Measurements from ENCODE around the gene CARD16.
"Not testable (repeated sequence)": the region's sequence is repeated elsewhere in the genome, so short reads cannot be mapped to it uniquely, and the experiment has no call there.

The CARD16 gene

DNA sequence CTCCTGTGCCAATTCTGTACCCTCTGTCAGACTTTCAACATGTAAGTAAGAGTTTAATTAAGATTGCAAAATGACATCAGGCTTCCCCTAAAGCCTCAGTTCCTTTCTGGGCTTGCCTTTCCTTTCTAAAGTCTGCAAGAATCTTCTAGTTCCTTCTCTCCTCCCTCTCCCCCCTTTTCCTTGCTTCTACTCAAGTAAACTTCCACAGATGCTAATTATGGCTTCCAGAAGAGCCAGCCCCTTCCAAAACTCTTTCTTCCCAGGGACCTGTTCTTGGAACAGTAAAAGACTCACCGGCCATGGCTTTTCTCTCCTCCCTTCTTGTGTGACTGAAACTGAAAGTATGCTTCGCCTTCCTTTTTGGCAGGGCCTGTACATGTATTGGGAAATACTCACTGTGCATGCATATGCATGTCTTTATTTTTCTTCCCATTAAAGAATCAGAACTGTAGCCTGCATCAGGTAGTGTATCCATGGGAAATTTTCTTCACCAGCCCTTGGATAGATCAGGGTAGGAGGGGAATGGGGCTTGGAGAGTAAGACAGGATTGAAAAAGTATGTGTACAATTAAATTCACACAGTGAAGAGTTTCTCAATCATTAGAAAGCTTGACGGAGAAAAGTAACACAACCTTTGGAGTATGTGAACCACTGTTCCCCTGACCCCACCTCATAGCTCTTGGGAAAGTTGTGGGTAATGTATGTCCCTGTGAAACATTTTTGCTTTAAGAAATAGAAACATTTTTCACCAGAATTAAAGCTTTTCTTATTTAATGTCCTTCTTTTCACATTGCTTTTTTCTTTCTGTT, 10.1 kb downstream of the CARD16 start, which contains the start of gene CASP1:
Gene CASP1 (minus strand): TSS at position 332 of the 808 bp plus-strand sequence. CDS start 31 bp downstream, at position 301.
- H3K4me3 ChIP-seq, result peak within 1 kb of the TSS; percentile 38; the same call in 1 of the 2 replicates
- no peaks in the 10 kb centered on the region for H3K36me3 ChIP-seq (ENCODE audit: insufficient read depth, low read length)
- H3K9me3 ChIP-seq (ENCODE audit: low read depth, low read length), result no peaks in the 10 kb centered on the region
- H3K27ac ChIP-seq, result no peak within 1 kb of the TSS
- no peak within 1 kb of the TSS for H3K9ac ChIP-seq (ENCODE audit: insufficient read length)
- no peak for DNase-seq (ENCODE audit: low read depth, low spot score)
- no peak for TF ChIP-seq POLR2AphosphoS5 (IDR thresholded peaks at IDR 0.05; ENCODE audit: borderline replicate concordance, low read depth, low read length)
- no peak for TF ChIP-seq EZH2 (IDR thresholded peaks at IDR 0.05)
- TF ChIP-seq FOXP2 (optimal IDR thresholded peaks at IDR 0.05; ENCODE audit: control extremely low read depth, extremely low read length, insufficient read depth), result no peak

DNA sequence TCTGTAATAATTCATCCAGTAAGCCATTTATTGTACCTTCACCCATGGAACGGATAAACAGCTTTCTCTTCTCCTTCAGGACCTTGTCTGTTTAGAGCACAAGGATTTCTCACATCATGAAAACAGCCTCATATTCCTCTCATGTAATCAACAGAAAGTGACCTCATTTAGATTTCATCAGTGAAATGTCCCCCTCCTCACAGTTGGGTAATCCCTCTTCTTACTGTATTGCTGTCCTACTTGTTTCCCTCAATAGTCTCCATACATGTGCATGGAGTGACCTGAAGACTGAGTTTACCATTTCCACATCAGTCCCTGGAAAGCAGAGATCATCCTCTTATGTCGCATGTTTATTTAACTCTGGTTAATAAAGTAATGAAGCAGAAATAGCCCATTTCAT, 10.7 kb downstream of the CARD16 start:
- H3K27ac ChIP-seq; H3K4me3 ChIP-seq; H3K36me3 ChIP-seq (ENCODE audit: insufficient read depth, low read length); DNase-seq (ENCODE audit: low read depth, low spot score); H3K9ac ChIP-seq (ENCODE audit: insufficient read length); H3K9me3 ChIP-seq (ENCODE audit: low read depth, low read length): not testable (repeated sequence)

DNA sequence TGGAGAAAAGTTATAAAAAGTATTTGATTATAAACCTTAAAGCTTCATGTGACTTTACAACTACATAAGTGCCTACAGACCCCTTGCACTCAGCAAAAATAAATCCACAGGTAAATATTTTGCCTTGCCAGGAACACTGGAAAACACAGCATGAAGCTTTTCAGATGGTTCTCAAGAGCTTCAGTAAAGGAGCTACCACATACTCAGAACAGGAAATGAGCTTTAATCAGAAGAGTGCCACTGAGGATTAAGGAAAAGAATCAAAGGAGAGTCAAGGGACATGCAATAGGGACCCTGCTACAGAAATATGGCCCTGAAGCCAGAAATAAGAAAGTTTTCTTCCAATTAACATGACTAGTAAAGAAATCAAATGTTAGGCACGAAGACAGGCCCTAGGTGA, 11.4 kb downstream of the CARD16 start:
- TF ChIP-seq POLR2AphosphoS5 (IDR thresholded peaks at IDR 0.05; ENCODE audit: borderline replicate concordance, low read depth, low read length) (no peak), EZH2 (IDR thresholded peaks at IDR 0.05) (no peak), FOXP2 (optimal IDR thresholded peaks at IDR 0.05; ENCODE audit: control extremely low read depth, extremely low read length, insufficient read depth) (no peak)
- DNase-seq (ENCODE audit: low read depth, low spot score), result no peak
- no peak overlapping the region for H3K4me3 ChIP-seq
- no peaks in the 10 kb centered on the region for H3K36me3 ChIP-seq (ENCODE audit: insufficient read depth, low read length)
- H3K9me3 ChIP-seq (ENCODE audit: low read depth, low read length), result no peaks in the 10 kb centered on the region
- no peak overlapping the region for H3K9ac ChIP-seq (ENCODE audit: insufficient read length)
- no peak overlapping the region for H3K27ac ChIP-seq

- Histone ChIP-seq H3K4me3 (no peak overlapping the region), H3K9me3 (ENCODE audit: low read depth, low read length) (no peaks in the 10 kb centered on the region), H3K36me3 (ENCODE audit: insufficient read depth, low read length) (no peaks in the 10 kb centered on the region), H3K9ac (ENCODE audit: insufficient read length) (no peak overlapping the region), H3K27ac (no peak overlapping the region)
- no peak for DNase-seq (ENCODE audit: low read depth, low spot score)
- TF ChIP-seq FOXP2 (optimal IDR thresholded peaks at IDR 0.05; ENCODE audit: control extremely low read depth, extremely low read length, insufficient read depth) (no peak), POLR2AphosphoS5 (IDR thresholded peaks at IDR 0.05; ENCODE audit: borderline replicate concordance, low read depth, low read length) (no peak), EZH2 (IDR thresholded peaks at IDR 0.05) (no peak)
Observed at GRCh38 chr11:105033343-105033742, 11.8 kb downstream of the CARD16 start.

DNA sequence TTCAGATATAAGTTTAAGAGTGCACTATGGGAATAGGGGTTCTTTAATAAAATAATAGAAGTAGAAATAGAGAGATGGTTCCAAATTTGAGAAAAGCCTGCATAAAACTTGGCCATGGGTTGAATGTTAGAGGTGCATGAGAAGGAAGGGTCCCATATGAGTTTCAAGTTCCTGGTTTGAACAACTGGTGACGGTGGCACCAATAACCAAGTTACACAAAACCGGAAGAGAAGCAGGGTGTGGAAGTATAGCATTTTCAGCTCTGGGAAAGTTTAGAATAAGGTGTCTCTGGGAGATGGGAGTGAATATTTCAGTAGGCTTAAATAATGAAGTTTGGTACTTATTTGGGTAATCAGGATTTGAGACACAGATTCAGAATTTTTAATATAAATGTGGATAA, 12.6 kb downstream of the CARD16 start:
- no peak overlapping the region for H3K27ac ChIP-seq
- TF ChIP-seq FOXP2 (optimal IDR thresholded peaks at IDR 0.05; ENCODE audit: control extremely low read depth, extremely low read length, insufficient read depth), result no peak
- TF ChIP-seq POLR2AphosphoS5 (IDR thresholded peaks at IDR 0.05; ENCODE audit: borderline replicate concordance, low read depth, low read length), result no peak
- no peak for TF ChIP-seq EZH2 (IDR thresholded peaks at IDR 0.05)
- no peak for DNase-seq (ENCODE audit: low read depth, low spot score)
- no peaks in the 10 kb centered on the region for H3K36me3 ChIP-seq (ENCODE audit: insufficient read depth, low read length)
- no peak overlapping the region for H3K9ac ChIP-seq (ENCODE audit: insufficient read length)
- no peaks in the 10 kb centered on the region for H3K9me3 ChIP-seq (ENCODE audit: low read depth, low read length)
- no peak overlapping the region for H3K4me3 ChIP-seq

GRCh38 chr11:105027678-105028077, 17.5 kb downstream of the CARD16 start:
- H3K4me3 ChIP-seq, result no peak overlapping the region
- no peak for TF ChIP-seq POLR2AphosphoS5 (IDR thresholded peaks at IDR 0.05; ENCODE audit: borderline replicate concordance, low read depth, low read length)
- TF ChIP-seq EZH2 (IDR thresholded peaks at IDR 0.05), result no peak
- no peak for TF ChIP-seq FOXP2 (optimal IDR thresholded peaks at IDR 0.05; ENCODE audit: control extremely low read depth, extremely low read length, insufficient read depth)
- DNase-seq (ENCODE audit: low read depth, low spot score), result no peak

GRCh38 chr11:105024394-105024793, 20.7 kb downstream of the CARD16 start:
- TF ChIP-seq EZH2 (IDR thresholded peaks at IDR 0.05) (no peak), FOXP2 (optimal IDR thresholded peaks at IDR 0.05; ENCODE audit: control extremely low read depth, extremely low read length, insufficient read depth) (no peak), POLR2AphosphoS5 (IDR thresholded peaks at IDR 0.05; ENCODE audit: borderline replicate concordance, low read depth, low read length) (no peak)
- Histone ChIP-seq H3K27ac (no peak overlapping the region), H3K9ac (ENCODE audit: insufficient read length) (no peak overlapping the region), H3K36me3 (ENCODE audit: insufficient read depth, low read length) (no peaks in the 10 kb centered on the region), H3K9me3 (ENCODE audit: low read depth, low read length) (no peaks in the 10 kb centered on the region), H3K4me3 (no peak overlapping the region)
- no peak for DNase-seq (ENCODE audit: low read depth, low spot score)

More at GRCh38 chr11:105027678-105028077, 17.5 kb downstream of the CARD16 start:
- no peaks in the 10 kb centered on the region for H3K36me3 ChIP-seq (ENCODE audit: insufficient read depth, low read length)
- H3K27ac ChIP-seq, result no peak overlapping the region
- H3K9ac ChIP-seq (ENCODE audit: insufficient read length), result no peak overlapping the region
- H3K9me3 ChIP-seq (ENCODE audit: low read depth, low read length), result no peaks in the 10 kb centered on the region

DNA sequence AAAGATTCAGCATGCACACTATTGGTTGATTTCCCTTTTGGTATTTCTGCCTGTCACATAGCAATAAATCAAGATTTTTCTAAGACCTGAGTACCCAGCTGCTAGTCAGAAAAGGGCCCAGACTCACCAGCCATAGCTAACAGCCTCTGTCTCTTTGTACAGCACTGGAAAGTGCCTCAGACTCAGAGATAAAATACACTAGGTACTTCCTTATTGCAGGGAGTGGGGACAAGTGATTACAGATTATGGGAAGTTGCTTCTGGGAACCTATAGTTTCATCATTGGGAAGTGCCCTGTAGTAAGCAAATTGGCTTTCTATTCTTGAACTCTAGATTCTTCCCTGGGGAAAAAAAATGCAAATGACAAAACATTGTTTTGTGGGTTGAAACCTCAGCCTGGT, 22.1 kb downstream of the CARD16 start, which contains the start of gene CASP5:
Gene CASP5 (minus strand): TSS at position 166 of the 400 bp plus-strand sequence. CDS start 32 bp downstream, at position 134.
- DNase-seq (ENCODE audit: low read depth, low spot score), result no peak
- Histone ChIP-seq H3K4me3 (no peak within 1 kb of the TSS), H3K36me3 (ENCODE audit: insufficient read depth, low read length) (no peaks in the 10 kb centered on the region), H3K9ac (ENCODE audit: insufficient read length) (no peak within 1 kb of the TSS), H3K9me3 (ENCODE audit: low read depth, low read length) (no peaks in the 10 kb centered on the region), H3K27ac (no peak within 1 kb of the TSS)
- TF ChIP-seq POLR2AphosphoS5 (IDR thresholded peaks at IDR 0.05; ENCODE audit: borderline replicate concordance, low read depth, low read length) (no peak), EZH2 (IDR thresholded peaks at IDR 0.05) (no peak)

DNA sequence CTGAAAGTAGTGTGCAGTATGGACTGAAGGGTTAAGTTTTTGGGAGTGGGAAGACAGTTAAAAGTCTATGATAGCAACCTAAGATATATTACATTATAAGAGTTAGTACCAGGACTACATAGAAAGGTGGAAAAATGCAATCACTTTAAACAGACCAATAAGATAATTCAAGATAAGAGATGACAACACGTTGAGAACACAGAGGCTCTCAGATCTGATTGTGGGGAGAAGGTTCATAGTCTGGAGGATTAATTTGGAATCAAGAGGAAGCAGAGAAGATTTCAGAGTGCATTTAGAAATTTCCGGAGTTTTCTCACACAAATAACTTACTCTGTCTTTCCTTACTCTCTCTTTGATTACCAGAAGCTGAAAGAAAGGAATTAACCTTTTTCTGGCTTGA, 22.6 kb downstream of the CARD16 start:
- Histone ChIP-seq H3K36me3 (ENCODE audit: insufficient read depth, low read length) (no peaks in the 10 kb centered on the region), H3K9ac (ENCODE audit: insufficient read length) (no peak overlapping the region), H3K27ac (no peak overlapping the region), H3K9me3 (ENCODE audit: low read depth, low read length) (no peaks in the 10 kb centered on the region), H3K4me3 (no peak overlapping the region)
- no peak for DNase-seq (ENCODE audit: low read depth, low spot score)
- no peak for TF ChIP-seq POLR2AphosphoS5 (IDR thresholded peaks at IDR 0.05; ENCODE audit: borderline replicate concordance, low read depth, low read length)
- no peak for TF ChIP-seq EZH2 (IDR thresholded peaks at IDR 0.05)
- no peak for TF ChIP-seq FOXP2 (optimal IDR thresholded peaks at IDR 0.05; ENCODE audit: control extremely low read depth, extremely low read length, insufficient read depth)

All from SK-N-MC (cell line).